Trophoblast cell (in vitro differentiated cells and primary cell): ENCODE results near the gene GATAD1.

Source experiments
- DNase-seq, 2 donors: peaks; one replicate each; pipeline ENCODE4 v3.0.0-alpha.2; 2016
- H2AFZ ChIP-seq: 2 replicates; pipeline ENCODE4 v1.6.1; 2013; ENCODE audit warnings: low read length, moderate library complexity, mild to moderate bottlenecking; ENCODE audit not compliant: insufficient read depth, poor library complexity
- H2AK5ac ChIP-seq: 2 replicates; pipeline ENCODE4 v1.6.1; 2013; ENCODE audit warnings: mild to moderate bottlenecking, low read length
- H2BK120ac ChIP-seq: 2 replicates; pipeline ENCODE4 v1.6.1; 2013; ENCODE audit warnings: low read length, mild to moderate bottlenecking, moderate library complexity; ENCODE audit not compliant: insufficient read depth, poor library complexity
- H2BK12ac ChIP-seq: 2 replicates; pipeline ENCODE4 v1.6.1; 2013; ENCODE audit warnings: mild to moderate bottlenecking, low read length, moderate library complexity
- H2BK5ac ChIP-seq: 2 replicates; pipeline ENCODE4 v1.6.1; 2013; ENCODE audit warnings: low read length, low read depth, moderate library complexity, mild to moderate bottlenecking; ENCODE audit not compliant: poor library complexity
- H3K14ac ChIP-seq: 2 replicates; pipeline ENCODE4 v1.6.1; 2013; ENCODE audit warnings: mild to moderate bottlenecking, low read length
- H3K18ac ChIP-seq: 2 replicates; pipeline ENCODE4 v1.6.1; 2013; ENCODE audit warnings: mild to moderate bottlenecking, low read length
- H3K23ac ChIP-seq: 2 replicates; pipeline ENCODE4 v1.6.1; 2013; ENCODE audit warnings: low read length
- H3K27ac ChIP-seq: 2 replicates; pipeline ENCODE4 v1.5.1; 2013; ENCODE audit warnings: low read depth, mild to moderate bottlenecking, inconsistent platforms, low read length, moderate library complexity
- H3K27me3 ChIP-seq: 2 replicates; pipeline ENCODE4 v1.6.1; 2013; ENCODE audit warnings: inconsistent platforms, mild to moderate bottlenecking, low read length, moderate library complexity; ENCODE audit not compliant: insufficient read depth
- H3K36me3 ChIP-seq, 2 experiments: 1 replicate in 1 of 2; 2 replicates in 1 of 2; pipeline ENCODE4 v1.6.1; 2013; ENCODE audit warnings: low read length in 2 of 2, mild to moderate bottlenecking in 2 of 2, moderate library complexity in 1 of 2; ENCODE audit not compliant: insufficient read depth in 2 of 2, control insufficient read depth in 1 of 2
- H3K4ac ChIP-seq: 2 replicates; pipeline ENCODE4 v1.6.1; 2013; ENCODE audit warnings: low read depth, mild to moderate bottlenecking, low read length, moderate library complexity
- H3K4me1 ChIP-seq, 2 experiments: 1 replicate in 1 of 2; 2 replicates in 1 of 2; pipeline ENCODE4 v1.6.1; 2013; ENCODE audit warnings: low read length in 2 of 2, mild to moderate bottlenecking in 2 of 2, moderate library complexity in 1 of 2; ENCODE audit not compliant: insufficient read depth in 2 of 2, control insufficient read depth in 1 of 2
- H3K4me2 ChIP-seq: 2 replicates; pipeline ENCODE4 v1.6.1; 2013; ENCODE audit warnings: inconsistent platforms, mild to moderate bottlenecking, low read length, moderate library complexity
- H3K4me3 ChIP-seq: 2 replicates; pipeline ENCODE4 v1.5.1; 2013; ENCODE audit warnings: mild to moderate bottlenecking, low read depth, low read length, inconsistent platforms
- H3K79me1 ChIP-seq: one replicate; pipeline ENCODE4 v1.6.1; 2013; ENCODE audit warnings: low read length
- H3K79me2 ChIP-seq: 2 replicates; pipeline ENCODE4 v1.6.1; 2013; ENCODE audit warnings: low read length, mild to moderate bottlenecking; ENCODE audit not compliant: control insufficient read depth, insufficient read depth, poor library complexity
- H3K9ac ChIP-seq: 2 replicates; pipeline ENCODE4 v1.6.1; 2013; ENCODE audit warnings: mild to moderate bottlenecking, low read length
- H3K9me3 ChIP-seq: 2 replicates; pipeline ENCODE4 v1.6.1; 2013; ENCODE audit warnings: low read depth, mild to moderate bottlenecking, control low read depth, inconsistent platforms, low read length; ENCODE audit not compliant: insufficient read depth
- H4K12ac ChIP-seq: 2 replicates; pipeline ENCODE4 v1.6.1; 2013; ENCODE audit warnings: low read depth, mild to moderate bottlenecking, low read length, moderate library complexity
- H4K8ac ChIP-seq: 2 replicates; pipeline ENCODE4 v1.6.1; 2013; ENCODE audit warnings: low read depth, mild to moderate bottlenecking, low read length, moderate library complexity
- H4K91ac ChIP-seq: one replicate; pipeline ENCODE4 v1.6.1; 2013; ENCODE audit warnings: low read depth, mild to moderate bottlenecking, low read length, moderate library complexity
- WGBS: extraction: QIAGEN DNeasy Blood & Tissue Kit; methylation state at CpG from one replicate; pipeline ENCODE4 v1.1.7; 2013; ENCODE audit warnings: missing lambda C conversion rate; ENCODE audit not compliant: insufficient read length, insufficient coverage; ENCODE audit errors: extremely low coverage; 5-methylcytosine and 5-hydroxymethylcytosine counted together

Gene GATAD1

DNA sequence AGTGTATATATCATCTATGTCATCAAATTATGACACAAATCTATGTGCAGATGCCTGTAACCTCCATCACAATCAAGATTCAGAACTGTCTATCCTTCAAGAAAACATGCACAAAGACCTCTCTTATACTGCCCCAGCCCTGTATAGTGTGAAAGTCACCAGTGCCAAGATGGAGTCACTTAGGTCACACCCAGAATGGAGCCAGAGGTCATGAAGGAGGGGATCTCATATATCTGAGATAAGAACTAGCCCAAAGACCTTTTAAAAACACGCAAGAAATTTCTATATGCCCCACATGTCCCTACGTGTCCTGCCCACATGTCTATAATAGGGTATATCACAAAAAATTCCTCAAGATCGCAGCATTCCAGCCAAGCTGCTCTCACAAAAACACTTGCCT is 20.1 kb upstream of the GATAD1 start:
- Histone ChIP-seq H3K4me2 (no peak overlapping the region), H4K8ac (no peak overlapping the region), H3K27me3 (no peaks in the 10 kb centered on the region), H3K9ac (no peak overlapping the region), H3K27ac (no peak overlapping the region), H3K36me3 (no peaks in the 10 kb centered on the region), H2AFZ (no peak overlapping the region), H2AK5ac (no peak overlapping the region), H3K14ac (no peak overlapping the region), H2BK5ac (no peak overlapping the region), H4K91ac (no peak overlapping the region), H3K79me2 (peaks cover 2% of the 10 kb centered on the region), H3K23ac (no peak overlapping the region), H2BK120ac (no peak overlapping the region), H3K4me1 (no peaks in the 10 kb centered on the region), H3K4me3 (no peak overlapping the region), H3K4ac (no peak overlapping the region), H3K9me3 (no peaks in the 10 kb centered on the region), H2BK12ac (no peak overlapping the region), H3K18ac (no peak overlapping the region), H3K79me1 (peaks cover 7% of the 10 kb centered on the region), H4K12ac (no peak overlapping the region)
- peak in 1 of 2 donors; percentile 18 for DNase-seq
- WGBS, result no CpG with 5 or more reads among the region's 3 CpGs

DNA sequence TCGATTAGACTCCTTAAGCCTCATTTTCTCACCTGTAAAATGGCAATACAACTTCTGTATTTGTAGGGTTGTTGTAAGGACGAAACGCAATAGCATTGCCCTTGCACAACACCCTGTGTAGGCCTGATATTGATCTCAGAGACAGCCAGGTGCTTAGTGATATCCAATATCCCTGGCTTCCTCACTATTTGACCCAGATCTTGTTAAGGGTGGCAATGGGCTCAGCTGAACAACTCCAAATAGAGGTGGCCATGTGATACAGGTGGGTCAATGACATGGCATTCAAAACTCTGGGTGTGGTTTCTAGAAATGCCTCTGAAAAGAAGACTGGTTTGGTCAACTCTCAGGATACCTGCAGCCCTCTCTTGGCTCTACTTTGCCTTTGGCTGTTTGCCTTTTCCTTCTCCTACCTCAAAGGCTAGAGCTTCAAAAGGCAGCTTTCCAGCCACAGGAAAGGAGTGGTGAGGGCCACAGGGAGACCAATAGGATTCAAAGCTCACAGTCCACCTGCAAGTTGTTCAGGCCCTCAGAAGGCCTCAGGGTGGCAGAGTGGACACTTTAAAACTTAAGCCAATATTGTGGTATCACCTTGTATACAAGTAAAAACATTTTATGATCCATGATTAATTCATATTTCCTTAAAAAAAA is 14.9 kb upstream of the GATAD1 start:
- Histone ChIP-seq H3K79me2 (no peaks in the 10 kb centered on the region), H3K4me2 (no peak overlapping the region), H2BK120ac (no peak overlapping the region), H2BK5ac (no peak overlapping the region), H3K27me3 (no peaks in the 10 kb centered on the region), H4K91ac (no peak overlapping the region), H3K9ac (no peak overlapping the region), H2AK5ac (no peak overlapping the region), H2BK12ac (no peak overlapping the region), H3K36me3 (no peaks in the 10 kb centered on the region), H4K8ac (no peak overlapping the region), H3K4ac (no peak overlapping the region), H3K23ac (no peak overlapping the region), H3K79me1 (no peaks in the 10 kb centered on the region), H4K12ac (no peak overlapping the region), H3K9me3 (no peaks in the 10 kb centered on the region), H3K27ac (no peak overlapping the region), H3K14ac (no peak overlapping the region), H3K4me3 (no peak overlapping the region), H2AFZ (no peak overlapping the region), H3K18ac (no peak overlapping the region), H3K4me1 (no peaks in the 10 kb centered on the region)
- WGBS, result no CpG with 5 or more reads among the region's 3 CpGs
- peak; percentile 85 to 93 for DNase-seq

- no peak overlapping the region for H3K4me3 ChIP-seq
- H3K79me2 ChIP-seq, result no peaks in the 10 kb centered on the region
Observed at GRCh38 chr7:92433019-92433418, 14.3 kb upstream of the GATAD1 start.

GRCh38 chr7:92435542-92435941 is 11.7 kb upstream of the GATAD1 start:
- no peaks in the 10 kb centered on the region for H3K4me1 ChIP-seq
- no peak overlapping the region for H2BK5ac ChIP-seq
- no peak for DNase-seq
- no peak overlapping the region for H3K18ac ChIP-seq
- H3K23ac ChIP-seq, result no peak overlapping the region
- no peak overlapping the region for H3K4me3 ChIP-seq
- no peaks in the 10 kb centered on the region for H3K27me3 ChIP-seq
- H2BK120ac ChIP-seq, result no peak overlapping the region
- no peak overlapping the region for H3K14ac ChIP-seq
- H4K91ac ChIP-seq, result no peak overlapping the region
- no peaks in the 10 kb centered on the region for H3K9me3 ChIP-seq
- no peak overlapping the region for H3K4me2 ChIP-seq
- no peak overlapping the region for H4K8ac ChIP-seq
- H3K79me1 ChIP-seq, result no peaks in the 10 kb centered on the region
- no peak overlapping the region for H4K12ac ChIP-seq
- no peak overlapping the region for H3K9ac ChIP-seq
- H2AK5ac ChIP-seq, result no peak overlapping the region
- H2AFZ ChIP-seq, result no peak overlapping the region
- H3K36me3 ChIP-seq, result no peaks in the 10 kb centered on the region
- no peaks in the 10 kb centered on the region for H3K79me2 ChIP-seq
- H2BK12ac ChIP-seq, result no peak overlapping the region
- no peak overlapping the region for H3K27ac ChIP-seq
- no peak overlapping the region for H3K4ac ChIP-seq
- no CpG with 5 or more reads among the region's 2 CpGs for WGBS

More at GRCh38 chr7:92433019-92433418, 14.3 kb upstream of the GATAD1 start:
- Histone ChIP-seq H3K4ac (no peak overlapping the region), H3K23ac (no peak overlapping the region), H3K36me3 (no peaks in the 10 kb centered on the region), H2AK5ac (no peak overlapping the region), H3K27ac (no peak overlapping the region), H3K79me1 (no peaks in the 10 kb centered on the region), H3K9me3 (no peaks in the 10 kb centered on the region), H3K9ac (no peak overlapping the region), H4K12ac (no peak overlapping the region), H3K4me1 (no peaks in the 10 kb centered on the region), H3K4me2 (no peak overlapping the region), H2BK120ac (no peak overlapping the region), H2BK12ac (no peak overlapping the region), H4K91ac (no peak overlapping the region), H2AFZ (no peak overlapping the region), H3K27me3 (no peaks in the 10 kb centered on the region), H3K14ac (no peak overlapping the region), H3K18ac (no peak overlapping the region), H2BK5ac (no peak overlapping the region), H4K8ac (no peak overlapping the region)
- DNase-seq, result peak in 1 of 2 donors; percentile 68
- no CpG with 5 or more reads among the region's 8 CpGs for WGBS
